Upper lobe of right lung (tissue), 1 donor: Measurements from ENCODE around the gene UPF2. TPM values are rescaled to one million over a fixed set of nuclear protein-coding genes. Genes with fewer than 3 reads are reported as not detected.
"Not testable (repeated sequence)": the region's sequence is repeated elsewhere in the genome, so short reads cannot be mapped to it uniquely, and the experiment has no call there.

Experiments used
- ATAC-seq: fragments of 200-7000 bp; cut with Tn5 transposase; one replicate; pipeline ENCODE4 v1.9.1; 2020; ENCODE audit warnings: mild to moderate bottlenecking, moderate library complexity
- DNase-seq: peaks from one replicate; pipeline ENCODE4 v3.0.0-alpha.2; 2020
- H3K27ac ChIP-seq: fragments of 200-600 bp; one replicate; pipeline ENCODE4 v1.8.0; 2022
- H3K27me3 ChIP-seq: fragments of 200-600 bp; one replicate; pipeline ENCODE4 v1.8.0; 2022; ENCODE audit warnings: mild to moderate bottlenecking
- H3K36me3 ChIP-seq: fragments of 200-600 bp; one replicate; pipeline ENCODE4 v1.8.0; 2022
- H3K4me1 ChIP-seq: fragments of 200-600 bp; one replicate; pipeline ENCODE4 v1.8.0; 2022
- H3K4me3 ChIP-seq: fragments of 200-600 bp; one replicate; pipeline ENCODE4 v1.8.0; 2022; ENCODE audit warnings: mild to moderate bottlenecking
- H3K9me3 ChIP-seq: fragments of 200-600 bp; one replicate; pipeline ENCODE4 v1.8.0; 2022
- CTCF ChIP-seq: fragments of 200-600 bp; IDR thresholded peaks from one replicate; pipeline ENCODE4 v1.8.0; 2022; ENCODE audit warnings: antibody characterized with exemption
- intact Hi-C: fragments of 100-400 bp; cut with DNase I; formaldehyde crosslinking; loops from one replicate; pipeline ENCODE4 v1.11.0; 2022
- total RNA-seq: library from RNA; stranded (reverse); fragmentation: NEBNext Ultra II Directional; extraction: Animal tissue kit (Norgen Biotek cat#: 25700); gene quantifications from one replicate; pipeline ENCODE4 v1.2.1, GENCODE V29; 2021
- donor health status: DM: no; HTN: yes; CAD: no; lungs with severe emphysema.

UPF2 gene
- total RNA-seq, 1 donor from 2014 or later = 20.1 TPM

- no peak overlapping the region for H3K4me3 ChIP-seq
- ATAC-seq (no peak), DNase-seq (no peak)
- peaks cover 5% of the 10 kb centered on the region for H3K4me1 ChIP-seq
- no peak for TF ChIP-seq CTCF
- no peaks in the 10 kb centered on the region for H3K9me3 ChIP-seq
- no peaks in the 10 kb centered on the region for H3K36me3 ChIP-seq
- intact Hi-C loops = no loop called here
- no peak overlapping the region for H3K27ac ChIP-seq
- no peaks in the 10 kb centered on the region for H3K27me3 ChIP-seq
Measured at GRCh38 chr10:12020574-12020973, 22.0 kb downstream of the UPF2 start.

GRCh38 chr10:12019283-12019971 lies 23.2 kb downstream of the UPF2 start:
- no peaks in the 10 kb centered on the region for H3K27me3 ChIP-seq
- ATAC-seq (no peak), DNase-seq (no peak)
- intact Hi-C loops = no loop called here
- H3K36me3 ChIP-seq = no peaks in the 10 kb centered on the region
- H3K4me1 ChIP-seq = peaks cover 5% of the 10 kb centered on the region
- no peak overlapping the region for H3K4me3 ChIP-seq
- H3K9me3 ChIP-seq = no peaks in the 10 kb centered on the region
- H3K27ac ChIP-seq = no peak overlapping the region
- TF ChIP-seq CTCF = no peak

GRCh38 chr10:12018438-12019282 lies 23.9 kb downstream of the UPF2 start:
- DNase-seq = no peak
- intact Hi-C loops = no loop called here
- no peak overlapping the region for H3K4me3 ChIP-seq
- no peak overlapping the region for H3K27ac ChIP-seq
- no peaks in the 10 kb centered on the region for H3K27me3 ChIP-seq
- TF ChIP-seq CTCF = no peak
- no peak for ATAC-seq
- peaks cover 5% of the 10 kb centered on the region for H3K4me1 ChIP-seq
- H3K36me3 ChIP-seq = peaks cover 4% of the 10 kb centered on the region
- no peaks in the 10 kb centered on the region for H3K9me3 ChIP-seq

- H3K4me1 ChIP-seq = peaks cover 4% of the 10 kb centered on the region
- ATAC-seq (no peak), DNase-seq (no peak)
- no peak for TF ChIP-seq CTCF
- no peaks in the 10 kb centered on the region for H3K27me3 ChIP-seq
- H3K36me3 ChIP-seq = peaks cover 22% of the 10 kb centered on the region
- intact Hi-C loops = no loop called here
- no peak overlapping the region for H3K4me3 ChIP-seq
- H3K9me3 ChIP-seq = no peaks in the 10 kb centered on the region
- no peak overlapping the region for H3K27ac ChIP-seq
Measured at GRCh38 chr10:12013926-12014325, 28.7 kb downstream of the UPF2 start.

GRCh38 chr10:12013391-12013790 lies 29.2 kb downstream of the UPF2 start:
- H3K9me3 ChIP-seq, DNase-seq, intact Hi-C loops, H3K4me3 ChIP-seq, H3K27ac ChIP-seq, H3K27me3 ChIP-seq, H3K4me1 ChIP-seq, ATAC-seq: not testable (repeated sequence)
- peaks cover 26% of the 10 kb centered on the region for H3K36me3 ChIP-seq

- no peaks in the 10 kb centered on the region for H3K4me1 ChIP-seq
- H3K27ac ChIP-seq = no peak overlapping the region
- no peaks in the 10 kb centered on the region for H3K27me3 ChIP-seq
- no peak overlapping the region for H3K4me3 ChIP-seq
- peaks cover 45% of the 10 kb centered on the region for H3K36me3 ChIP-seq
- intact Hi-C loops = no loop called here
- ATAC-seq (no peak), DNase-seq (no peak)
- TF ChIP-seq CTCF = no peak
- no peaks in the 10 kb centered on the region for H3K9me3 ChIP-seq
Measured at GRCh38 chr10:12010353-12010752, 32.3 kb downstream of the UPF2 start.

- H3K9me3 ChIP-seq, H3K4me1 ChIP-seq, H3K4me3 ChIP-seq, H3K27me3 ChIP-seq, H3K27ac ChIP-seq, ATAC-seq, intact Hi-C loops, DNase-seq: not testable (repeated sequence)
- peaks cover 54% of the 10 kb centered on the region for H3K36me3 ChIP-seq
Measured at GRCh38 chr10:12008842-12009241, 33.8 kb downstream of the UPF2 start.
